GM10266 (cell line): ENCODE data around the gene MRPS22.

Experiments
- DNase-seq: peaks from one replicate; pipeline ENCODE4 v3.0.0; 2012; ENCODE audit errors: extremely low spot score
- TF ChIP-seq, protein P1 (sequence below): IDR thresholded peaks from 2 replicates; pipeline ENCODE4 v1.5.1; 2012; ENCODE audit warnings: mild to moderate bottlenecking, low read depth; ENCODE audit not compliant: control insufficient read depth, insufficient read depth; ENCODE audit errors: missing control alignments

Gene MRPS22

GRCh38 chr3:139338405-139338804, 5.4 kb upstream of the MRPS22 start:
- TF ChIP-seq, protein P1, sequence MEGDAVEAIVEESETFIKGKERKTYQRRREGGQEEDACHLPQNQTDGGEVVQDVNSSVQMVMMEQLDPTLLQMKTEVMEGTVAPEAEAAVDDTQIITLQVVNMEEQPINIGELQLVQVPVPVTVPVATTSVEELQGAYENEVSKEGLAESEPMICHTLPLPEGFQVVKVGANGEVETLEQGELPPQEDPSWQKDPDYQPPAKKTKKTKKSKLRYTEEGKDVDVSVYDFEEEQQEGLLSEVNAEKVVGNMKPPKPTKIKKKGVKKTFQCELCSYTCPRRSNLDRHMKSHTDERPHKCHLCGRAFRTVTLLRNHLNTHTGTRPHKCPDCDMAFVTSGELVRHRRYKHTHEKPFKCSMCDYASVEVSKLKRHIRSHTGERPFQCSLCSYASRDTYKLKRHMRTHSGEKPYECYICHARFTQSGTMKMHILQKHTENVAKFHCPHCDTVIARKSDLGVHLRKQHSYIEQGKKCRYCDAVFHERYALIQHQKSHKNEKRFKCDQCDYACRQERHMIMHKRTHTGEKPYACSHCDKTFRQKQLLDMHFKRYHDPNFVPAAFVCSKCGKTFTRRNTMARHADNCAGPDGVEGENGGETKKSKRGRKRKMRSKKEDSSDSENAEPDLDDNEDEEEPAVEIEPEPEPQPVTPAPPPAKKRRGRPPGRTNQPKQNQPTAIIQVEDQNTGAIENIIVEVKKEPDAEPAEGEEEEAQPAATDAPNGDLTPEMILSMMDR = no peak

GRCh38 chr3:139339219-139339906, 4.5 kb upstream of the MRPS22 start:
- DNase-seq = no peak
- TF ChIP-seq, protein P1 = no peak

More at GRCh38 chr3:139338405-139338804, 5.4 kb upstream of the MRPS22 start:
- no peak for DNase-seq

DNA sequence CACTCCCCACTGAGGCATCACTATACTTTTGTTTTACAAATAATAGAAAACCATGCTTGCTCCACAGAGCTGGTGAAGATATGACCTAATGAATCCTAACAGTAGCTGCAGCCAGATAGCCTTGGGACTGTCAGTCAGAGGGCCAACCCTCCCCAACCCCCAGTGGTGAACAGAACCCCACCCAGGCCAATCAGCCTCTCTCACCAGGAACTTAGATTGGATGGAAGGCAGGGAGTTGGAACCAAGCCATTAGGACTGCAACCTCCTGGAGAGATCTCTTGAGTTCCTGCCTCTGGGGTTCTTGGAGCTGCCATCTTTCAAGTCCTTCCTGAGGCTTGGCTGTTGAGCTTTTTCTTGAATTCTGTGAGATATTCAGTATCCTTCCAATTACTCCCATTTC, 3.0 kb upstream of the MRPS22 start:
- TF ChIP-seq, protein P1 = no peak
- DNase-seq = no peak

GRCh38 chr3:139342054-139342453, 1.8 kb upstream of the MRPS22 start:
- no peak for DNase-seq
- TF ChIP-seq, protein P1 = no peak

DNA sequence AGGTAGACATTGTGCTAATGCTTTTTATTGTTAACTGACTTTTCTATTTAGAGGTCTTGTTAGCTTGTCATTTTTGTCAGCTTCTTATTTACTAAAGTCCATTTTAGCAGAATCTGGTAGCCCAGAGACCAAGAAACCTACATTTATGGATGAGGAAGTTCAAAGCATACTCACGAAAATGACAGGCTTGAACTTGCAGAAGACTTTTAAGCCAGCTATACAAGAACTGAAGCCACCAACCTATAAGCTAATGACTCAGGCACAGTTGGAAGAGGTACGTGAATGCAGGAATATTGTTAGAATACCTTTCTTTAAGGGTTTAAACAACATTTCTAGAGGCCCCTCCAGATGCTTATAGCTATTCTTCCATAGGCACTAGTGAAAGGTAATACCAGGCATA, 3.0 kb downstream of the MRPS22 start:
- TF ChIP-seq, protein P1 = no peak
- no peak for DNase-seq

DNA sequence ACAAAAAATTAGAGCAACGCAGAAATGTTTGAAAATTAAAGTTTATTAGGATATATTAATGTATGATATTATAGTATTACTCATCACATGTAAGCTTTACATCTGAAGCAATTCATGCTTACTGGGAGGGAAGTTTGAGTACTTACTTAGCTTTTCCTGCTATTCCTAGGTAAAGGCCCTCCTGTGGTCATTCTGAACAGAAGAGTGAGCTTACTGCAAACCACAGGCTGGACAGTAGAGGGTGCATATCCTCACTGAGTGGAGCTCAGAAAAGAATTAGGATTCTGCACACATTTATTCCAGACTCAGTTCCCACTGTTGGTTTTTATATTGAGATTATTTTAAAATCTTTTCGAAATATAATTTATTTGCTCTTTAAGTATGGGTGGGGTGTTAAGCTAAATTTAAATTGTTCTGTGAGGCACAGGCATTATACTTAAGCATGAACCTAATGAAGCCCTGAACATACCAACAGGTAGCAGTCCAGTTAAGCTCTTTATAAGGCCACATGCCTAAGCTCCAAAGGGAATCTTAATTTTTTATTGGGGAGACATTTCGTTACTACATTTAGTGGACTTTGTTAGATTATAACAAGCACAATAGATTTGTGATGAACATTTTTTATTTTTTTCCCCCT, 10.2 kb downstream of the MRPS22 start:
- TF ChIP-seq, protein P1 = peak; percentile 62
- DNase-seq = peak; percentile 10

- TF ChIP-seq, protein P1 = no peak
- no peak for DNase-seq
Measured at GRCh38 chr3:139354661-139355060, 10.8 kb downstream of the MRPS22 start.
